ENCODE data around the gene CYFIP2.

The CYFIP2 gene

GRCh38 chr5:157312492-157312891, 46.6 kb downstream of the CYFIP2 start:
- H3K9me3 Mint-ChIP-seq = no peaks in the 10 kb centered on the region
- no peak overlapping the region for H3K4me3 Mint-ChIP-seq
- no peaks in the 10 kb centered on the region for H3K27me3 Mint-ChIP-seq
- peak overlapping the region; percentile 73 for H3K27ac Mint-ChIP-seq
- H3K4me1 Mint-ChIP-seq = peaks cover 61% of the 10 kb centered on the region
- H3K36me3 Mint-ChIP-seq = peaks cover 16% of the 10 kb centered on the region

GRCh38 chr5:157322581-157322980, 56.7 kb downstream of the CYFIP2 start:
- Mint-ChIP-seq H3K27me3 (no peaks in the 10 kb centered on the region), H3K9me3 (no peaks in the 10 kb centered on the region), H3K27ac (peak overlapping the region; percentile 51), H3K4me1 (peaks cover 22% of the 10 kb centered on the region), H3K36me3 (peaks cover 33% of the 10 kb centered on the region), H3K4me3 (no peak overlapping the region)

- peak overlapping the region; percentile 51 for H3K27ac Mint-ChIP-seq
- H3K4me1 Mint-ChIP-seq = peaks cover 22% of the 10 kb centered on the region
- H3K4me3 Mint-ChIP-seq = no peak overlapping the region
- no peaks in the 10 kb centered on the region for H3K27me3 Mint-ChIP-seq
- H3K9me3 Mint-ChIP-seq = no peaks in the 10 kb centered on the region
- H3K36me3 Mint-ChIP-seq = peaks cover 30% of the 10 kb centered on the region
Observed at GRCh38 chr5:157323107-157323706, 57.3 kb downstream of the CYFIP2 start.

GRCh38 chr5:157324237-157324636, 58.3 kb downstream of the CYFIP2 start:
- H3K27me3 Mint-ChIP-seq = no peaks in the 10 kb centered on the region
- H3K4me1 Mint-ChIP-seq = peaks cover 28% of the 10 kb centered on the region
- no peaks in the 10 kb centered on the region for H3K9me3 Mint-ChIP-seq
- H3K36me3 Mint-ChIP-seq = peaks cover 27% of the 10 kb centered on the region
- no peak overlapping the region for H3K4me3 Mint-ChIP-seq
- H3K27ac Mint-ChIP-seq = peak overlapping the region; percentile 35

- Mint-ChIP-seq H3K27ac (peak overlapping the region; percentile 87), H3K36me3 (peaks cover 32% of the 10 kb centered on the region), H3K27me3 (no peaks in the 10 kb centered on the region), H3K9me3 (no peaks in the 10 kb centered on the region), H3K4me1 (peaks cover 50% of the 10 kb centered on the region), H3K4me3 (no peak overlapping the region)
Observed at GRCh38 chr5:157326440-157327005, 60.6 kb downstream of the CYFIP2 start.

GRCh38 chr5:157327771-157328170, 61.8 kb downstream of the CYFIP2 start:
- H3K27me3 Mint-ChIP-seq = no peaks in the 10 kb centered on the region
- H3K9me3 Mint-ChIP-seq = no peaks in the 10 kb centered on the region
- peak overlapping the region; percentile 49 for H3K4me3 Mint-ChIP-seq
- peaks cover 34% of the 10 kb centered on the region for H3K36me3 Mint-ChIP-seq
- peak overlapping the region; percentile 84 for H3K27ac Mint-ChIP-seq
- H3K4me1 Mint-ChIP-seq = peaks cover 59% of the 10 kb centered on the region

GRCh38 chr5:157328277-157328912, 62.5 kb downstream of the CYFIP2 start:
- H3K27me3 Mint-ChIP-seq = no peaks in the 10 kb centered on the region
- peak overlapping the region; percentile 84 for H3K27ac Mint-ChIP-seq
- peaks cover 59% of the 10 kb centered on the region for H3K4me1 Mint-ChIP-seq
- H3K4me3 Mint-ChIP-seq = peak overlapping the region; percentile 49
- H3K9me3 Mint-ChIP-seq = no peaks in the 10 kb centered on the region
- peaks cover 34% of the 10 kb centered on the region for H3K36me3 Mint-ChIP-seq

GRCh38 chr5:157331807-157332206, 65.9 kb downstream of the CYFIP2 start:
- Mint-ChIP-seq H3K27ac (peak overlapping the region; percentile 96), H3K27me3 (no peaks in the 10 kb centered on the region), H3K4me3 (peak overlapping the region; percentile 33), H3K36me3 (peaks cover 28% of the 10 kb centered on the region), H3K9me3 (no peaks in the 10 kb centered on the region), H3K4me1 (peaks cover 51% of the 10 kb centered on the region)

GRCh38 chr5:157335534-157336422, 69.9 kb downstream of the CYFIP2 start:
- Mint-ChIP-seq H3K4me1 (peaks cover 24% of the 10 kb centered on the region), H3K36me3 (peaks cover 28% of the 10 kb centered on the region), H3K4me3 (no peak overlapping the region), H3K27me3 (no peaks in the 10 kb centered on the region), H3K9me3 (no peaks in the 10 kb centered on the region), H3K27ac (peak overlapping the region; percentile 12)

- Mint-ChIP-seq H3K36me3 (peaks cover 27% of the 10 kb centered on the region), H3K9me3 (no peaks in the 10 kb centered on the region), H3K27ac (no peak overlapping the region), H3K4me3 (no peak overlapping the region), H3K4me1 (peaks cover 19% of the 10 kb centered on the region), H3K27me3 (no peaks in the 10 kb centered on the region)
Observed at GRCh38 chr5:157336423-157336744, 70.5 kb downstream of the CYFIP2 start.

- no peaks in the 10 kb centered on the region for H3K27me3 Mint-ChIP-seq
- H3K9me3 Mint-ChIP-seq = no peaks in the 10 kb centered on the region
- H3K36me3 Mint-ChIP-seq = peaks cover 18% of the 10 kb centered on the region
- peaks cover 16% of the 10 kb centered on the region for H3K4me1 Mint-ChIP-seq
- no peak overlapping the region for H3K4me3 Mint-ChIP-seq
- no peak overlapping the region for H3K27ac Mint-ChIP-seq
Observed at GRCh38 chr5:157339409-157339808, 73.5 kb downstream of the CYFIP2 start.

- no peak overlapping the region for H3K4me3 Mint-ChIP-seq
- H3K27me3 Mint-ChIP-seq = no peaks in the 10 kb centered on the region
- H3K4me1 Mint-ChIP-seq = peaks cover 30% of the 10 kb centered on the region
- peak overlapping the region; percentile 62 for H3K27ac Mint-ChIP-seq
- H3K9me3 Mint-ChIP-seq = no peaks in the 10 kb centered on the region
- H3K36me3 Mint-ChIP-seq = peaks cover 25% of the 10 kb centered on the region
Observed at GRCh38 chr5:157342822-157343402, 77.0 kb downstream of the CYFIP2 start.

GRCh38 chr5:157343842-157344790, 78.2 kb downstream of the CYFIP2 start:
- H3K4me1 Mint-ChIP-seq = peaks cover 30% of the 10 kb centered on the region
- peak overlapping the region; percentile 79 for H3K27ac Mint-ChIP-seq
- peaks cover 25% of the 10 kb centered on the region for H3K36me3 Mint-ChIP-seq
- no peaks in the 10 kb centered on the region for H3K9me3 Mint-ChIP-seq
- no peaks in the 10 kb centered on the region for H3K27me3 Mint-ChIP-seq
- peak overlapping the region; percentile 2 for H3K4me3 Mint-ChIP-seq

- Mint-ChIP-seq H3K4me3 (no peak overlapping the region), H3K27ac (peak overlapping the region; percentile 95), H3K27me3 (no peaks in the 10 kb centered on the region), H3K9me3 (no peaks in the 10 kb centered on the region), H3K4me1 (peaks cover 36% of the 10 kb centered on the region), H3K36me3 (peaks cover 22% of the 10 kb centered on the region)
Observed at GRCh38 chr5:157345067-157345466, 79.1 kb downstream of the CYFIP2 start.
